CD4-positive, alpha-beta T cell treated with Interleukin-17A for 1 hour (primary cell): ENCODE results near the gene RAET1L.
"Not testable (repeated sequence)": the region's sequence is repeated elsewhere in the genome, so short reads cannot be mapped to it uniquely, and the experiment has no call there.

Source experiments
- DNase-seq: peaks from one replicate; pipeline ENCODE4 v3.0.0-alpha.2; 2020

RAET1L gene

GRCh38 chr6:150025201-150025917 is at the start of gene RAET1L:
RAET1L (minus strand) TSS chr6:150025532; CDS start chr6:150025471, 61 bp downstream.
- DNase-seq = no peak

GRCh38 chr6:150075034-150075421 is 49.7 kb upstream of the RAET1L start:
- no peak for DNase-seq

GRCh38 chr6:150074396-150075033 is 49.2 kb upstream of the RAET1L start:
- DNase-seq = not testable (repeated sequence)

GRCh38 chr6:150072201-150072600 is 46.9 kb upstream of the RAET1L start:
- DNase-seq = no peak

GRCh38 chr6:150070236-150070818 is 45.0 kb upstream of the RAET1L start:
- DNase-seq = no peak

- DNase-seq = no peak
Measured at GRCh38 chr6:150069706-150070105, 44.4 kb upstream of the RAET1L start.

- DNase-seq = peak; percentile 76
Measured at GRCh38 chr6:150068720-150069648, 43.7 kb upstream of the RAET1L start, which contains the start of gene ULBP3. ULBP3 (minus strand) TSS chr6:150069121; CDS start chr6:150069066, 55 bp downstream.

- DNase-seq = no peak
Measured at GRCh38 chr6:150068151-150068550, 42.8 kb upstream of the RAET1L start.

- no peak for DNase-seq
Measured at GRCh38 chr6:150065083-150065482, 39.8 kb upstream of the RAET1L start.

GRCh38 chr6:150063640-150064039 is 38.3 kb upstream of the RAET1L start:
- no peak for DNase-seq

GRCh38 chr6:150059973-150060372 is 34.6 kb upstream of the RAET1L start:
- DNase-seq = not testable (repeated sequence)

GRCh38 chr6:150058986-150059385 is 33.7 kb upstream of the RAET1L start:
- no peak for DNase-seq

- DNase-seq = no peak
Measured at GRCh38 chr6:150058231-150058792, 33.0 kb upstream of the RAET1L start.

GRCh38 chr6:150057501-150057951 is 32.2 kb upstream of the RAET1L start:
- no peak for DNase-seq

GRCh38 chr6:150056916-150057315 is 31.6 kb upstream of the RAET1L start:
- DNase-seq = no peak

- no peak for DNase-seq
Measured at GRCh38 chr6:150056156-150056555, 30.8 kb upstream of the RAET1L start.

- no peak for DNase-seq
Measured at GRCh38 chr6:150055131-150055530, 29.8 kb upstream of the RAET1L start.

GRCh38 chr6:150053450-150053849 is 28.1 kb upstream of the RAET1L start:
- no peak for DNase-seq

GRCh38 chr6:150050846-150051245 is 25.5 kb upstream of the RAET1L start:
- no peak for DNase-seq

- DNase-seq = no peak
Measured at GRCh38 chr6:150048099-150048498, 22.8 kb upstream of the RAET1L start.

- DNase-seq = no peak
Measured at GRCh38 chr6:150046943-150047342, 21.6 kb upstream of the RAET1L start.

GRCh38 chr6:150044621-150045145 is 19.4 kb upstream of the RAET1L start:
- DNase-seq = no peak
